ENCODE data around the gene PREB.
A peak's percentile ranks its signal among the peaks of the same experiment; 100 is the strongest.

PREB gene

GRCh38 chr2:27095745-27096651, 38.4 kb downstream of the PREB start:
- peak; percentile 87 for DNase-seq (ENCODE audit: low spot score)

GRCh38 chr2:27095427-27095744, 39.0 kb downstream of the PREB start:
- DNase-seq (ENCODE audit: low spot score) = no peak

GRCh38 chr2:27094353-27094984, 40.0 kb downstream of the PREB start:
- no peak for DNase-seq (ENCODE audit: low spot score)

DNA sequence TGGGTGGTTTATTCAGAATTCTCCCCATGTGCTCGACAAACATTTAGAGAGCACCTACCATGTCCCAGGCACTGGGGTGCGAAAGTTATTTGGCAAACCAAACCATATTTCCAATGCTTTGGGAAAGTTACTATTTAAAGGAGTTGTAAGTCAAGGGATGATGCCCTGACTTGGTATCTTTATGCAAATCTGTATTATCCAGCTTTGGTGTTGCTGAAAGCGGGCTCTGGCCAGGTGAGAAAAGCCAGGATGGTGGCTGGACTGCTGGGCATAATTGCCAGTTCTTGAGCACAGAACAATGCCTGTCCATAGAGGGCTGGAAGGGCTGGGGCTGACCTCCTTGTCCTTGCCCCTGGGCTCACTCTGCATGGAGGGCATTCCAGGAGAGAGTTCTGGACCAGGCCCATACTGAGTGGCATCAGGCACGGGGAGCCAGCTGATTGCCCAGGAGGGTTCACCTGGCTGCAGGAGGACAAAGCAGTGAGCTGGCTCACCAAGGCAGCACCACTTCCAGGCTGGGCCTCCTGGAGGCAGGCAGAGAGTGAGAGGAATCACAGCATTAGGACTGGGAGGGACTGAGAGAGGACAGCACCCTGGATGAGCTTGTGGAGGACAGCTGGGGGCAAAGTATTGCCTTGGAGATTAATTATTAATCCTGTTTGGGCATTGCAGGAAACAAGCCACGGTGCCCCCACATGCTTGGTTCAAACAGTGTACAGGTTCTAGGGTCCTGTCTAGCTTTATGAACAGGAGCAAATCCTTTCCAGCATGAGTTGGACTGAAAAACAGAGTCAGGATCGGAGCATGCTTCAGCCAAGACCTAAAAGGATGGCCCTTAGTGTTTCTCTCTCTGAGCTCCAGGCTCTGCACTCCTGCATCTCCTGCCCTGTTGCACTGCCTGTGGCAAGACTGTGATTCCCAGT, 40.7 kb downstream of the PREB start:
- peak; percentile 83 for DNase-seq (ENCODE audit: low spot score)

DNA sequence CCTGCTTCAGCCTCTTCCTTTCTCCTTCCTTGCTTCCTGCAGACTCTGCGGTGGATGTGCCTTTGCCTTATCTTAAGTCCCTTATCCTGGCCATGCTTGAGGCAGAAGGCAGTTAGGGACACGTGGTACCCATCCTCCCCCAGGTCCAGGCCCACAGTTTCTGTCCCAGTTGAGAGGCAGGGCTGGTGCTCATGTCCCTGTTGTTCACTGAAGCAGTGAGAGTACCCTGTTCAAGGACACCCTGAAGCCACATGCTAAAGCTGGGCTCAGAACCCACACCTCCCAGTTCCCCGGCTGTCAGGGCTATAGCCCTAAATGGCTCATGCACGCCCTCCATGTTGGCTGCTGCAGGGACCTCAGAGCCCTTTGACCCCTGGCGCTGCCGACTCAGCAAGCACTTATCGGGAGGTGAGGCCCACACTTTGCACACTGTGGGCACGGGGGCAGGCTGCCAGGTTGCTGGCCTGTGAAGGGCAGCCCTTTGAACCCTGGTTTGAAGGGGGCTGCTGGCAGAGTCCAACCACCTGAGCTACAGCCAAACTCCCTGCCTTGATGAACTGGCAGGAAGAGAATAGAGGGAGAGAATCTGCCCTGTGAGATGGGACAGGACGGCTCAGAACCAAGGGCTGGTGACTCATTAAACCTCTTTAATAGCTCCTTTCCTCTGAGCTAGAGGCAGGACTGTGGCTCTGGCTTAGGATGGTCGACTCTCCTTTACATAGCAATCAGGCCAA, 41.6 kb downstream of the PREB start:
- DNase-seq (ENCODE audit: low spot score) = no peak

DNA sequence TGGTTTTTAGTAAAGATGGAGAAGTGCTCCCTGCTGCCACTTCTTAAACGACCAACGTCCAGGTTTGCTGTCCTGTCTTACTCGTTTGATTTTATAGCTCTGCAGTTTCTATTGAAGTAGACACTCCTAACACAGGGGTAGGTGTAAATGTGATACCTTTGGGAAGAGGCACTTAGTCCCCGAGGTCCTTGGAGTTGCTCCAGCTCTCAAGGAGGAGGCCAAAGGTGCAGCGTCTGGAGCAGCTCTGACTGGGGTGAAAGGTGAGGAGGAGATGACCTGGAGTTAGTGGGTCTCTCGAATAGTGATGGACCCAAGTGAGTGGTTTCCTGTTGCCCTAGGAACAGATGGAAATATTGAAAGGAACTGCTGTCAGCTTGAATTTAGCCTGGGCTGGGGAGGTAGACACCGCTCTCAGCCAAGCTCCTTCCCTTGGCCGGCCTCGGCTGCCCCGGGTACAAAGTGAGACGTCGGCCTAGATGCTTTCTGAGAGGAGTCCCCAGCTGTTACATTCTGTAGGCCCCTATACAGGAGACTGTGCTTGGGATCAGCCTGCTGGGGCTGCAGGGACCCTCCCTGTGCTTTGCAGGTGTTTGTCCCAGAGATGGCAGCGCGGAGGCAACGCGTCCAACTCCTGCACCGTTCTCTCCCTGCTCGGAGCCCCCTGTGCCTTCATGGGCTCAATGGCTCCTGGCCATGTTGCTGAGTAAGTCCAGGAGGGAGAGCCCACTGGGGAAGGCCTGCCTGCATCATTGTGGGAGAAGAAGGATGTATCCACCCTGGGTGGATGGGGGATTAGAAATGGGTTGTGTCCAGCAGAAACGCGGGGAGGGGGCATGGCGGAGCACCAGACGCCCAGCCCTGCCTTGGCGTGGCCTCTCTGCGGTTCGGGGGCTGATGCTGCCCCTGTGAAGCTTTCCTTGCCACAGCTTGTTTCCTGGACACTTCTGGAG, 42.4 kb downstream of the PREB start:
- no peak for DNase-seq (ENCODE audit: low spot score)

DNA sequence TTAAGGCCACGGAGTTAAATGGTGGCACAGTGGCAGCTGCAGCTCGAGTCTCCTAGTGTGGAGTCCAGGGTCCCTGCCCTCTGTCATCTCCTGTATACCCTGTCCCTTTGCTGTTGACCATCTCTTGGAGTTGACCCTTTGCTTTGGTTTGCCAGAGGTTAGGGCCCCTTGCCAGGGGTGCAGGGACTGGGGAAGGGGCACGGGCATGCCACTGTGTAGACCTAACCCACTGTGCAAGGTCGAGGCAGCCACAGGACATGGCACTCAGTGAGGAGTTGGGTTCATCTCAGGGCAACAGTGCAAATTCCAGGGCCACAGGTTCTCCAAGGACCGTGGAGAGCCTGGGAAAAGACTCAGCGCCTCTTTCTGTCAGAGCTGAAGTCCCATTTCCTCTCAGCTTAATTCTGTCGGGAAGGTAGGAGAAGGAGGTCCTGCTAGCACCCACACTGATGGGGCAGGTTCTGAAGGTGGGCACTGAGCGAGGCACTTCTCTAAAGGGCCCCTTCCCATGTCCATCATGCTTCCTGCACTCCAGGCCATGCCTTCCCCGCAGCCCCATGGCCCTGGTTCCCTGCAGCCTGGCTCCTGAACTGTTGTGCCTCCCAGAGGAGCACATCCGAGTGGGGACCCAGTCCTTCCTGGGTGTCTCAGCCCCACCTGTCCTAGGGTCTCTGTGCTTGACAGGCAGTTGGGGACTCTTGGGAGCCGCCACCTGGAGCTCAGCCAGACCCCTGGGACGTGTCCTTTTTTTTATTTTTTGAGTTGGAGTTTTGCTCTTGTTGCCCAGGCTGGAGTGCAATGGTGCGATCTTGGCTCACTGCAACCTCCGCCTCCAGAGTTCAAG, 45.1 kb downstream of the PREB start:
- no peak for DNase-seq (ENCODE audit: low spot score)

GRCh38 chr2:27088634-27089033, 45.8 kb downstream of the PREB start:
- DNase-seq (ENCODE audit: low spot score) = no peak

DNA sequence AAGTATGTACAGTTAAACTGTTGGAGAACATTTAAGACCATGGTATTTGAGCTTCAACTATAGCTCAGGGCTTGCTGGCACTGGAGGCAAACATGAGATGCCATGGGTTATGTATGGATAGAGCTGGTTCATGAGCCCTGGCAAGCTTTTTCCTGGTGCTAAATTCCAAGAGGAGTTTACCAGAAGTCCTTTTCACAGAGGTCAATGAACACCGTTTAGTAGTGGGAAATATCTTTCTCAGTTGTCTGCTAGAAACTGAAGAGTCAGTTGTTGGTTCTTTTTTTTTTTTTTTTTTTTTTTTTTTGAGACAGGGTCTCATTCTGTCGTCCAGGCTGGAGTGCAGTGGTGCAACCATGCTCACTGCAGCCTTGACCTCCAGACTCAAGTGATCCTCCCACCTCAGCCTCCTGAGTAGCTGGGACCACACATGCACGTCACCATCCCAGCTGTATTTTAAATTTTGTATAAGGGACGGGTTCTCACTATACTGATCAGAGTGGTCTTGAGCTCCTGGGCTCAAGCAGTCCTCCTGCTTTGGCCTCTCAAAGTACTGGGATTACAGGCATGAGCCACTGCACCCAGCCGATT, 46.5 kb downstream of the PREB start:
- no peak for DNase-seq (ENCODE audit: low spot score)

- DNase-seq (ENCODE audit: low spot score) = peak; percentile 81
Observed at GRCh38 chr2:27086724-27087593, 47.5 kb downstream of the PREB start, which contains the start of gene KHK. Gene KHK, plus strand, starts transcription at chr2:27086772. Its CDS starts 488 bp downstream, at chr2:27087260.

DNA sequence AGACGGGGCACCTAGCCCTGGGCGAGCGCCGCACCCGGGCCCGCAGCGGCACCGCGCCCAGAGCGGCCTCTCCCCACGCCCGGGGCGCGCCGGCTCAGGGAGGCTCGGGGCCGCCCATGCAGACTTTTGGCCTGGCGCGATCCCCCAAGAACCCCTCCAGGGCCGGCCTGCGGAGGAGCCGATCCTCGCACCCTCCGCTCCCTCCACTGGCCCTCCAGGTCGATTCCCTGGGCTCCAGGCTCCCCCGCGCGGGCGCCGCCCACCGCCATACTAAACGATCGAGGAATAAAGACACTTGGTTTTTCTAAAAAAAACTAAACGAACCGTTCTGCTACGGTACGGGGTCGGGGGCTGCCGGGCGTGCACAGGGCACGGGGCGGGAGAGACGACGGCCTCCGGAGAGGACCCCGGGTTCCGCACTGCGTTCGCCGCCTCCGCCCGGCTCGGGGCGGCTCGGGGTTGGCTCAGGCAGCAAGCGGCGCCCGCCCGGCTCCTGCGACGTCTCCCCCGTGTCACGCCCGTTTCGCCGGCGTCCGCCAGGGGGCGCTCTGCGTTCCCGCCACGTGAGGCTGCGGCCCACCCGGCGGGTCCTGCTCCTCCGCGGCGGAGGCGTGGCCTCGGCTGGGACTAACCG, 48.2 kb downstream of the PREB start:
- peak; percentile 94 for DNase-seq (ENCODE audit: low spot score)

DNA sequence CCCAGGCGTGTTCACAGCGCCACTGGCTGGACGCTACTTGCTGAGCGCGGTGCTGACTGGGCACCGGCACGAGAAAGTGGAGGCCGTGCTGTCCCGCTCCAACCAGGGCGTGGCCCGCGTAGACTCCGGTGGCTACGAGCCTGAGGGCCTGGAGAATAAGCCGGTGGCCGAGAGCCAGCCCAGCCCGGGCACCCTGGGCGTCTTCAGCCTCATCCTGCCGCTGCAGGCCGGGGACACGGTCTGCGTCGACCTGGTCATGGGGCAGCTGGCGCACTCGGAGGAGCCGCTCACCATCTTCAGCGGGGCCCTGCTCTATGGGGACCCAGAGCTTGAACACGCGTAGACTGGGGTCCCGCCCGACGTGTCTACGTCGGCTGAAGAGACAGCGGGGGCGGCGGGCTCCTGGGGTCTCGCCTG, 48.8 kb downstream of the PREB start:
- DNase-seq (ENCODE audit: low spot score) = peak; percentile 80

DNA sequence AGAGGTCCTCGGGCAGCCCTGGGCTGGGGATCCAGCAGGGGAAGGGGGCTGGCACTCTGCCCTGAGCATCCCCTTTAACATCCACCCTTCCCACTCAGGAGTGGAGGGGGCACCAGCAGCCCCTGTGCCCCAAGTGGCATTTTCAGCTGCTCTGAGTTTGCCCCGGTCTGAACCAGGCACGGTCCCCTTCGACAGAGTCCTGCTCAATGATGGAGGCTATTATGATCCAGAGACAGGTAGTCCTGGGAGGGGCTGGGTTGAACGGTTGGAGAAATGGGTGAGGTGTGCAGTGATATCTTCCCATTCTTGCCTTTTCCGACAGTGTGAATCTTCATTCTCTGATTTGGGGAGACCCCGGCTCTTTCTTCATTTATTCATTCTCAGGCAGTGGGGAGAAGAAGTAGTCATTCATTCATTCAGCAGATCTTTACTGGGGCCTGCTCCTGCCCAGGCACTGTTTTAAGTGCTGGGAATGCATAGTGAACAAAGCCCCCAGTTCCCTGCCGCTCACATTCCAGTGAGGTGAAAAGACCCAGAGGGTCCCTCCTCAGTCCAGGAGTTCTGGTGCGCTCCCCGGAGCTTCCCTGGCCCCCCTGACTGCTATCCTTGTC, 49.3 kb downstream of the PREB start:
- DNase-seq (ENCODE audit: low spot score) = no peak

- no peak for DNase-seq (ENCODE audit: low spot score)
Observed at GRCh38 chr2:27084297-27085061, 50.0 kb downstream of the PREB start.

GRCh38 chr2:27083410-27084296, 50.8 kb downstream of the PREB start:
- peak; percentile 58 for DNase-seq (ENCODE audit: low spot score)
